GM12891 (cell line): ENCODE measurements around the gene GANC.

Source experiments
- DNase-seq: peaks from one replicate; pipeline ENCODE4 v3.0.0; 2011; ENCODE audit warnings: low spot score; ENCODE audit not compliant: insufficient read length
- FAIRE-seq: peaks from 2 replicates; lab custom pipeline; 2011; peaks lifted over from hg19 to GRCh38; lab: Jason Lieb, UNC
- PAX5 ChIP-seq: IDR thresholded peaks from 2 replicates; pipeline ENCODE4 v1.6.1; 2011; ENCODE audit warnings: low read length, moderate library complexity, mild to moderate bottlenecking; ENCODE audit not compliant: insufficient read depth, severe bottlenecking
- POLR2A ChIP-seq: IDR thresholded peaks from 2 replicates; pipeline ENCODE4 v1.6.1; 2011; ENCODE audit warnings: low read depth, low read length, control low read depth
- POLR2AphosphoS5 ChIP-seq: IDR thresholded peaks from 2 replicates; pipeline ENCODE4 v1.6.1; 2011; ENCODE audit warnings: low read depth, low read length, control low read depth
- POU2F2 ChIP-seq: IDR thresholded peaks from 2 replicates; pipeline ENCODE4 v1.6.1; 2011; ENCODE audit warnings: low read depth, mild to moderate bottlenecking, control low read depth, low read length, moderate library complexity
- SPI1 ChIP-seq: IDR thresholded peaks from 2 replicates; pipeline ENCODE4 v1.6.1; 2011; ENCODE audit warnings: low read depth, low read length, control low read depth
- TAF1 ChIP-seq: IDR thresholded peaks from 2 replicates; pipeline ENCODE4 v1.6.1; 2011; ENCODE audit warnings: low read depth, low read length, control low read depth

Gene GANC

GRCh38 chr15:42253300-42253699, 19.7 kb upstream of the GANC start:
- no peak for FAIRE-seq

GRCh38 chr15:42264795-42265194, 8.2 kb upstream of the GANC start:
- TF ChIP-seq SPI1: no peak
- no peak for TF ChIP-seq POLR2AphosphoS5
- TF ChIP-seq PAX5: no peak
- TF ChIP-seq POU2F2: no peak
- TF ChIP-seq TAF1: no peak
- no peak for TF ChIP-seq POLR2A
- DNase-seq (no peak), FAIRE-seq (no peak)

More at GRCh38 chr15:42253300-42253699, 19.7 kb upstream of the GANC start:
- no peak for TF ChIP-seq POLR2AphosphoS5
- no peak for TF ChIP-seq PAX5
- no peak for TF ChIP-seq POLR2A
- TF ChIP-seq SPI1: no peak
- TF ChIP-seq POU2F2: no peak
- TF ChIP-seq TAF1: no peak
- DNase-seq: no peak

GRCh38 chr15:42267286-42267685, 5.7 kb upstream of the GANC start:
- FAIRE-seq: no peak
- TF ChIP-seq TAF1: no peak
- DNase-seq: no peak

- TF ChIP-seq POU2F2: no peak
- TF ChIP-seq PAX5: no peak
- TF ChIP-seq SPI1: no peak
- no peak for TF ChIP-seq POLR2AphosphoS5
- TF ChIP-seq TAF1: no peak
- no peak for TF ChIP-seq POLR2A
- DNase-seq (no peak), FAIRE-seq (no peak)
Measured at GRCh38 chr15:42270551-42270950, 2.5 kb upstream of the GANC start.

- no peak for FAIRE-seq
- no peak for DNase-seq
- TF ChIP-seq POU2F2 (no peak), PAX5 (no peak), SPI1 (no peak), POLR2A (no peak), POLR2AphosphoS5 (no peak), TAF1 (no peak)
Measured at GRCh38 chr15:42270996-42271395, 2.0 kb upstream of the GANC start.

GRCh38 chr15:42273900-42274701, 1.1 kb downstream of the GANC start:
- peak; percentile 23 for FAIRE-seq
- no peak for DNase-seq
- TF ChIP-seq SPI1 (peak; percentile 81), PAX5 (no peak)

GRCh38 chr15:42274702-42274989, 1.6 kb downstream of the GANC start:
- TF ChIP-seq SPI1 (no peak), PAX5 (no peak), TAF1 (no peak), POLR2A (no peak), POLR2AphosphoS5 (no peak), POU2F2 (no peak)
- FAIRE-seq (no peak), DNase-seq (no peak)

- no peak for DNase-seq
- no peak for FAIRE-seq
- TF ChIP-seq POLR2AphosphoS5: no peak
- no peak for TF ChIP-seq PAX5
- no peak for TF ChIP-seq TAF1
- no peak for TF ChIP-seq POU2F2
- no peak for TF ChIP-seq POLR2A
- no peak for TF ChIP-seq SPI1
Measured at GRCh38 chr15:42275780-42276391, 2.9 kb downstream of the GANC start.

GRCh38 chr15:42276762-42277161, 3.8 kb downstream of the GANC start:
- no peak for TF ChIP-seq TAF1
- no peak for TF ChIP-seq SPI1
- no peak for TF ChIP-seq POLR2A
- TF ChIP-seq POU2F2: no peak
- TF ChIP-seq POLR2AphosphoS5: no peak
- no peak for TF ChIP-seq PAX5
- DNase-seq: no peak
- FAIRE-seq: no peak

GRCh38 chr15:42279234-42279723, 6.3 kb downstream of the GANC start:
- no peak for DNase-seq
- TF ChIP-seq POU2F2: no peak
- TF ChIP-seq POLR2A: no peak
- no peak for TF ChIP-seq POLR2AphosphoS5
- no peak for TF ChIP-seq PAX5
- TF ChIP-seq TAF1: no peak
- no peak for TF ChIP-seq SPI1
- peak; percentile 43 for FAIRE-seq
